Measurements from ENCODE around the gene GLDC.

GRCh38 chr9:6660512-6660911 lies 15.0 kb upstream of the GLDC start:
- TF ChIP-seq IRF1 (CRISPR knock-in tag; IDR thresholded peaks at IDR 0.05) = no peak
- TF ChIP-seq ATF1 (CRISPR knock-in tag; IDR thresholded peaks at IDR 0.05) = no peak
- TF ChIP-seq, protein P1, sequence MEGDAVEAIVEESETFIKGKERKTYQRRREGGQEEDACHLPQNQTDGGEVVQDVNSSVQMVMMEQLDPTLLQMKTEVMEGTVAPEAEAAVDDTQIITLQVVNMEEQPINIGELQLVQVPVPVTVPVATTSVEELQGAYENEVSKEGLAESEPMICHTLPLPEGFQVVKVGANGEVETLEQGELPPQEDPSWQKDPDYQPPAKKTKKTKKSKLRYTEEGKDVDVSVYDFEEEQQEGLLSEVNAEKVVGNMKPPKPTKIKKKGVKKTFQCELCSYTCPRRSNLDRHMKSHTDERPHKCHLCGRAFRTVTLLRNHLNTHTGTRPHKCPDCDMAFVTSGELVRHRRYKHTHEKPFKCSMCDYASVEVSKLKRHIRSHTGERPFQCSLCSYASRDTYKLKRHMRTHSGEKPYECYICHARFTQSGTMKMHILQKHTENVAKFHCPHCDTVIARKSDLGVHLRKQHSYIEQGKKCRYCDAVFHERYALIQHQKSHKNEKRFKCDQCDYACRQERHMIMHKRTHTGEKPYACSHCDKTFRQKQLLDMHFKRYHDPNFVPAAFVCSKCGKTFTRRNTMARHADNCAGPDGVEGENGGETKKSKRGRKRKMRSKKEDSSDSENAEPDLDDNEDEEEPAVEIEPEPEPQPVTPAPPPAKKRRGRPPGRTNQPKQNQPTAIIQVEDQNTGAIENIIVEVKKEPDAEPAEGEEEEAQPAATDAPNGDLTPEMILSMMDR (IDR thresholded peaks at IDR 0.05) = no peak
- TF ChIP-seq, protein P2, sequence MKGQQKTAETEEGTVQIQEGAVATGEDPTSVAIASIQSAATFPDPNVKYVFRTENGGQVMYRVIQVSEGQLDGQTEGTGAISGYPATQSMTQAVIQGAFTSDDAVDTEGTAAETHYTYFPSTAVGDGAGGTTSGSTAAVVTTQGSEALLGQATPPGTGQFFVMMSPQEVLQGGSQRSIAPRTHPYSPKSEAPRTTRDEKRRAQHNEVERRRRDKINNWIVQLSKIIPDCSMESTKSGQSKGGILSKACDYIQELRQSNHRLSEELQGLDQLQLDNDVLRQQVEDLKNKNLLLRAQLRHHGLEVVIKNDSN (CRISPR knock-in tag; IDR thresholded peaks at IDR 0.05) = no peak
- TF ChIP-seq, protein P3, sequence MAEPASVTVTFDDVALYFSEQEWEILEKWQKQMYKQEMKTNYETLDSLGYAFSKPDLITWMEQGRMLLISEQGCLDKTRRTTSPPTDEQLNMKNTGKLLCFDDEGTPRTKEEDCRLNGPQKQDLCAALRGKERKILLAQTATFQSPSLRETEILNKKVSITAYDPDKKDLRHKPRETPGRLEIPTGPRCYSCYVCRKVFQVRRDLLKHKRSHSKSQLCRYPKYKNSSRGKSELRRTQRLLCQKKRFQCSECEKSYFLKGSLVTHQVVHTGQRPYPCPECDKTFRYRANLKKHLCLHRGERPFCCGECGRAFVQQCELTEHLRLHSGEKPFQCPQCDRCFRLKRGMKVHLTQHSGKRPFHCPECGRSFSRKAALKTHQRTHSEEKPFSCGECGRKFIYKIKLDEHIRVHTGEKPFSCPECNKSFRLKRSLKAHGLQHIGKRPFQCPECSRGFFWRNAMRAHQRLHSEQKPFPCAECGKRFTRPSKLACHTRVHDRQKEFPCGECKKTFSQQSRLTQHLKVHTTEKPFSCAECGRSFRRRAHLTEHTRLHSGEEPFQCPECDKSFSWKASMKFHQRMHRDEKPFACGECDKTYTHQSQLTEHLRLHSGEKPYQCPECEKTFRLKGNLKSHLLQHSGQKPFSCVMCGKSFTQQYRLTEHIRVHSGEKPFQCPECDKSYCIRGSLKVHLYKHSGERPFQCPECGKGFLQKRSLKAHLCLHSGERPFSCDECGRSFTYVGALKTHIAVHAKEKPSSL (CRISPR knock-in tag; conservative IDR thresholded peaks at IDR 0.05) = no peak
- no peak for TF ChIP-seq USF2 (CRISPR knock-in tag; IDR thresholded peaks at IDR 0.05)
- no peak for TF ChIP-seq NR1H2 (CRISPR knock-in tag; IDR thresholded peaks at IDR 0.05)
- no peak for TF ChIP-seq MXD4 (CRISPR knock-in tag; IDR thresholded peaks at IDR 0.05; ENCODE audit: borderline replicate concordance)
- no peak for TF ChIP-seq ZNF317 (CRISPR knock-in tag; IDR thresholded peaks at IDR 0.05; ENCODE audit: borderline replicate concordance, low read depth)
- TF ChIP-seq, protein P4, sequence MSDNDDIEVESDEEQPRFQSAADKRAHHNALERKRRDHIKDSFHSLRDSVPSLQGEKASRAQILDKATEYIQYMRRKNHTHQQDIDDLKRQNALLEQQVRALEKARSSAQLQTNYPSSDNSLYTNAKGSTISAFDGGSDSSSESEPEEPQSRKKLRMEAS (CRISPR knock-in tag; IDR thresholded peaks at IDR 0.05) = no peak
- TF ChIP-seq, protein P5, sequence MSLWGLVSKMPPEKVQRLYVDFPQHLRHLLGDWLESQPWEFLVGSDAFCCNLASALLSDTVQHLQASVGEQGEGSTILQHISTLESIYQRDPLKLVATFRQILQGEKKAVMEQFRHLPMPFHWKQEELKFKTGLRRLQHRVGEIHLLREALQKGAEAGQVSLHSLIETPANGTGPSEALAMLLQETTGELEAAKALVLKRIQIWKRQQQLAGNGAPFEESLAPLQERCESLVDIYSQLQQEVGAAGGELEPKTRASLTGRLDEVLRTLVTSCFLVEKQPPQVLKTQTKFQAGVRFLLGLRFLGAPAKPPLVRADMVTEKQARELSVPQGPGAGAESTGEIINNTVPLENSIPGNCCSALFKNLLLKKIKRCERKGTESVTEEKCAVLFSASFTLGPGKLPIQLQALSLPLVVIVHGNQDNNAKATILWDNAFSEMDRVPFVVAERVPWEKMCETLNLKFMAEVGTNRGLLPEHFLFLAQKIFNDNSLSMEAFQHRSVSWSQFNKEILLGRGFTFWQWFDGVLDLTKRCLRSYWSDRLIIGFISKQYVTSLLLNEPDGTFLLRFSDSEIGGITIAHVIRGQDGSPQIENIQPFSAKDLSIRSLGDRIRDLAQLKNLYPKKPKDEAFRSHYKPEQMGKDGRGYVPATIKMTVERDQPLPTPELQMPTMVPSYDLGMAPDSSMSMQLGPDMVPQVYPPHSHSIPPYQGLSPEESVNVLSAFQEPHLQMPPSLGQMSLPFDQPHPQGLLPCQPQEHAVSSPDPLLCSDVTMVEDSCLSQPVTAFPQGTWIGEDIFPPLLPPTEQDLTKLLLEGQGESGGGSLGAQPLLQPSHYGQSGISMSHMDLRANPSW (CRISPR knock-in tag; conservative IDR thresholded peaks at IDR 0.05; ENCODE audit: low read depth) = no peak
- TF ChIP-seq CREB1 (CRISPR knock-in tag; IDR thresholded peaks at IDR 0.05) = no peak
- no peak for TF ChIP-seq ESRRA (CRISPR knock-in tag; IDR thresholded peaks at IDR 0.05; ENCODE audit: borderline replicate concordance)
- no peak for TF ChIP-seq GABPB1 (CRISPR knock-in tag; IDR thresholded peaks at IDR 0.05)

All from WTC11 (cell line).